Gastroesophageal sphincter (tissue), 4 donors: ENCODE results near the gene IFNA8. TPM values are rescaled to one million over a fixed set of nuclear protein-coding genes. Genes with fewer than 3 reads are reported as not detected.
A peak's percentile ranks its signal among the peaks of the same experiment; 100 is the strongest.
"Not testable (repeated sequence)": the region's sequence is repeated elsewhere in the genome, so short reads cannot be mapped to it uniquely, and the experiment has no call there.

Source experiments
- ATAC-seq: fragments of 150-250 bp; one replicate; pipeline ENCODE4 v1.9.1; 2016; ENCODE audit warnings: mild to moderate bottlenecking, moderate library complexity
- H3K27ac ChIP-seq, 4 donors: fragments of 200-600 bp; sonication (generic) in 3 of 4; 1 replicate in 3 of 4; 2 replicates in 1 of 4; pipeline ENCODE4 v1.5.1; 2016 to 2019
- H3K27me3 ChIP-seq: fragments of 200-600 bp; sonication (generic); one replicate; pipeline ENCODE4 v1.5.1; 2019
- H3K36me3 ChIP-seq, 2 donors: fragments of 200-600 bp; sonication (generic); one replicate each; pipeline ENCODE4 v1.5.1; 2019; ENCODE audit warnings: control low read depth in 1 of 2
- H3K4me1 ChIP-seq, 3 donors: fragments of 200-600 bp; sonication (generic); 1 replicate in 2 of 3; 2 replicates in 1 of 3; pipeline ENCODE4 v1.5.1; 2016 to 2019; ENCODE audit warnings: control low read depth in 2 of 3
- H3K4me3 ChIP-seq, 2 donors: fragments of 200-600 bp; sonication (generic); one replicate each; pipeline ENCODE4 v1.5.1; 2019; ENCODE audit warnings: mild to moderate bottlenecking in 1 of 2, moderate library complexity in 1 of 2
- H3K9me3 ChIP-seq, 3 donors: fragments of 200-600 bp; sonication (generic); one replicate each; pipeline ENCODE4 v1.5.1; 2017 to 2019; ENCODE audit warnings: control low read depth in 2 of 3
- EP300 ChIP-seq: sonication (generic); formaldehyde crosslinking; IDR thresholded peaks from one replicate; pipeline ENCODE4 v1.6.1; 2017; ENCODE audit warnings: antibody characterized with exemption, mild to moderate bottlenecking
- POLR2A ChIP-seq, 2 donors: fragments of 450-650 bp; IDR thresholded peaks; one replicate each; pipeline ENCODE4 v1.6.1; 2017; ENCODE audit warnings: antibody characterized with exemption in 2 of 2, mild to moderate bottlenecking in 2 of 2, moderate library complexity in 1 of 2
- POLR2AphosphoS5 ChIP-seq: sonication (generic); formaldehyde crosslinking; IDR thresholded peaks from one replicate; pipeline ENCODE4 v1.6.1; 2017; ENCODE audit warnings: antibody characterized with exemption
- WGBS, 2 donors: methylation state at CpG; one replicate each; pipeline ENCODE4 v1.1.5; 2018; ENCODE audit warnings: low coverage in 1 of 2; 5-methylcytosine and 5-hydroxymethylcytosine counted together
- total RNA-seq, 4 donors: library from RNA; depleted of rRNA; stranded (reverse); fragments of >200 nt; gene quantifications; one replicate each; pipeline ENCODE4 v1.1.0, GENCODE V29; 2016
- TF ChIP-seq, protein P1 (sequence below), 4 experiments: fragments of 200-600 bp in 2 of 4; fragments of 450-650 bp in 2 of 4; sonication (generic) in 1 of 4; IDR thresholded peaks; one replicate each; pipeline ENCODE4 v1.5.1; 2017 to 2019; ENCODE audit warnings: antibody characterized with exemption in 4 of 4, mild to moderate bottlenecking in 2 of 4, moderate library complexity in 2 of 4

Gene IFNA8
- total RNA-seq, 4 donors from 2014 or later, result not detected

DNA sequence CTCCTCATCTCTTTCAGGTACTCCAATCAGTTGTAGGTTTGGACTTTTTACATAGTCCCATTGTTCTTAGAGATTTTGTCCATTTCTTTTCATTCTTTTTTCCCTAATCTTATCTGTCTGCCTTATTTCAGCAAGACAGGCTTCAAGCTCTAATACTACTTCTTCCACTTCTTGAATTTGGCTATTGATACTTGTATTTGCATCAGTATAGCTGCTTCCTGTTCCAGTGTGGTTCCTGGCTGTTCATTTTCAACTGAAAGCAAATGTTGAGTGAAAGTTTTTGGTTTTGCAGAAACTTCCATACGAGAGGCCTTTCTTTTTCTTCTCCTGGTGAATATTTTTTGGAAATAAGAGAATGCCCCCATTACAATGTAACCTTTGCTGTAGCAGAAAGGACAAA is 19.3 kb downstream of the IFNA8 start:
- ATAC-seq, result no peak
- 38% methylated on average over 1 of the region's 1 CpG; no CpG with 5 or more reads in 1 of the 2 donors for WGBS, 2 donors
- TF ChIP-seq, protein P1, sequence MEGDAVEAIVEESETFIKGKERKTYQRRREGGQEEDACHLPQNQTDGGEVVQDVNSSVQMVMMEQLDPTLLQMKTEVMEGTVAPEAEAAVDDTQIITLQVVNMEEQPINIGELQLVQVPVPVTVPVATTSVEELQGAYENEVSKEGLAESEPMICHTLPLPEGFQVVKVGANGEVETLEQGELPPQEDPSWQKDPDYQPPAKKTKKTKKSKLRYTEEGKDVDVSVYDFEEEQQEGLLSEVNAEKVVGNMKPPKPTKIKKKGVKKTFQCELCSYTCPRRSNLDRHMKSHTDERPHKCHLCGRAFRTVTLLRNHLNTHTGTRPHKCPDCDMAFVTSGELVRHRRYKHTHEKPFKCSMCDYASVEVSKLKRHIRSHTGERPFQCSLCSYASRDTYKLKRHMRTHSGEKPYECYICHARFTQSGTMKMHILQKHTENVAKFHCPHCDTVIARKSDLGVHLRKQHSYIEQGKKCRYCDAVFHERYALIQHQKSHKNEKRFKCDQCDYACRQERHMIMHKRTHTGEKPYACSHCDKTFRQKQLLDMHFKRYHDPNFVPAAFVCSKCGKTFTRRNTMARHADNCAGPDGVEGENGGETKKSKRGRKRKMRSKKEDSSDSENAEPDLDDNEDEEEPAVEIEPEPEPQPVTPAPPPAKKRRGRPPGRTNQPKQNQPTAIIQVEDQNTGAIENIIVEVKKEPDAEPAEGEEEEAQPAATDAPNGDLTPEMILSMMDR (IDR thresholded peaks at IDR 0.05), result no peak
- TF ChIP-seq POLR2AphosphoS5, result no peak
- TF ChIP-seq POLR2A (IDR thresholded peaks at IDR 0.05), result no peak
- TF ChIP-seq EP300, result no peak
- H3K4me1 ChIP-seq, result no peaks in the 10 kb centered on the region
- no peak overlapping the region for H3K27ac ChIP-seq
- no peaks in the 10 kb centered on the region for H3K9me3 ChIP-seq
- H3K4me3 ChIP-seq, result no peak overlapping the region
- H3K36me3 ChIP-seq, result no peaks in the 10 kb centered on the region
- peaks cover 8% of the 10 kb centered on the region for H3K27me3 ChIP-seq

DNA sequence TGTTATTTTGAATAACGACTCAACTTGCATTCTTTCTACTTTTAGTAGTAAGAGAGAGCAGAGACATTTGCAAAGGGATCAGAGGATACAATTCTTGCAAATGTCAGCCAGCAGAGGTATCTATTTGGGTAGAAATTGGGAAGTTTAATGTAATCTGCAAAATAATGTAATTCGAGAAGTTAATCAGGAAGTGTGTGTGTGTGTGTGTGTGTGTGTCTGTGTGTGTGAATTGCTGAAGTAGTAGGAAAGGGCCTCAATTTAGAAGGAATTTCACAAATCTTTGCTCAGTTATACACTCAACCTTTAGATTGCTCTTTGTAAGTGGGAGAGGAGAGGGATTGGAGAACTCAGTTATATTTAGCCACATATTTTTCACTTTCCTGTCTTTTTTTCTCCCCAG is 20.3 kb downstream of the IFNA8 start:
- 51 to 71% methylated on average over 2 of the region's 2 CpGs for WGBS, 2 donors
- H3K9me3 ChIP-seq, result no peaks in the 10 kb centered on the region
- no peak overlapping the region for H3K4me3 ChIP-seq
- no peaks in the 10 kb centered on the region for H3K36me3 ChIP-seq
- TF ChIP-seq POLR2A (IDR thresholded peaks at IDR 0.05), result no peak
- no peak for TF ChIP-seq POLR2AphosphoS5
- no peak for TF ChIP-seq EP300
- TF ChIP-seq, protein P1 (IDR thresholded peaks at IDR 0.05), result no peak
- no peak for ATAC-seq
- peaks cover 8% of the 10 kb centered on the region for H3K27me3 ChIP-seq
- H3K27ac ChIP-seq, result no peak overlapping the region
- H3K4me1 ChIP-seq, result no peaks in the 10 kb centered on the region

DNA sequence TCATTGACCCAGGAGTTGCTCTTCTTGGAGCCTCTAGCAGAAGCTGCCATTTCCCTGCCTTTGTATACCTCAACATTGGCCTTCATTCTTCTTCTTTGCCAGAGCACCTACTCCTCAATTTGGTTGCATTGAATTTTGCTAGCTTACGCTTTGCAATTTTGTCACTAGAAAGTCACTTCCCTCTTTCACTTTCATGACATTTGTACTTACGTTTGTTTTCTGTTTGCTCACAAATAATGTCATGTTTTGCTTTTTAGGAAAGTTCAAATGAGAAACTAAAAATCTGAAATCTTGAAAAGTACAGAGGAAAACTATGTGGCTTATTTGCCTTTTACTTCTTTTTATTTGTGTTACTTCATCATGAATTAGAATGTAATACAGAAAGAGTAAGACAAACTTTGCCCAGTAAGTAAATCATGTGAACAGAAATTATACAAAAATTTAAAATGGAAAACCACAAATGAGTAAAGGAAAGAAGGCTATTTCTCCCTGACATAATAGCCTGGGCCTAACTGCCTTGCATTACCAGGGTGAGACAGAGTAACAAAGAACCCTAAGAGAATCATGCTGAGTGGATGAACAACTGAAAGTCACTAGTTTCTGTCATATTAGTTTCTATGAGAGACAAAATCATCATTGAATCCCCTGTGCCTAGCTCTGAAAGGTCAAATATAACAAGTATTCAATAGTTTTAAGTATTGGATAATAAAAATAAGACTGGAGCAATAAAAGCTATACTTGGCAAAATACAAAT is 23.9 kb downstream of the IFNA8 start:
- 54 to 85% methylated on average over 2 of the region's 2 CpGs for WGBS, 2 donors
- no peak overlapping the region for H3K27ac ChIP-seq
- TF ChIP-seq, protein P1 (IDR thresholded peaks at IDR 0.05), result no peak
- no peak for TF ChIP-seq POLR2AphosphoS5
- no peak for TF ChIP-seq EP300
- no peak for TF ChIP-seq POLR2A (IDR thresholded peaks at IDR 0.05)
- ATAC-seq, result no peak
- H3K27me3 ChIP-seq, result peaks cover 8% of the 10 kb centered on the region
- H3K36me3 ChIP-seq, result no peaks in the 10 kb centered on the region
- H3K4me3 ChIP-seq, result no peak overlapping the region
- no peaks in the 10 kb centered on the region for H3K9me3 ChIP-seq
- H3K4me1 ChIP-seq, result no peaks in the 10 kb centered on the region

DNA sequence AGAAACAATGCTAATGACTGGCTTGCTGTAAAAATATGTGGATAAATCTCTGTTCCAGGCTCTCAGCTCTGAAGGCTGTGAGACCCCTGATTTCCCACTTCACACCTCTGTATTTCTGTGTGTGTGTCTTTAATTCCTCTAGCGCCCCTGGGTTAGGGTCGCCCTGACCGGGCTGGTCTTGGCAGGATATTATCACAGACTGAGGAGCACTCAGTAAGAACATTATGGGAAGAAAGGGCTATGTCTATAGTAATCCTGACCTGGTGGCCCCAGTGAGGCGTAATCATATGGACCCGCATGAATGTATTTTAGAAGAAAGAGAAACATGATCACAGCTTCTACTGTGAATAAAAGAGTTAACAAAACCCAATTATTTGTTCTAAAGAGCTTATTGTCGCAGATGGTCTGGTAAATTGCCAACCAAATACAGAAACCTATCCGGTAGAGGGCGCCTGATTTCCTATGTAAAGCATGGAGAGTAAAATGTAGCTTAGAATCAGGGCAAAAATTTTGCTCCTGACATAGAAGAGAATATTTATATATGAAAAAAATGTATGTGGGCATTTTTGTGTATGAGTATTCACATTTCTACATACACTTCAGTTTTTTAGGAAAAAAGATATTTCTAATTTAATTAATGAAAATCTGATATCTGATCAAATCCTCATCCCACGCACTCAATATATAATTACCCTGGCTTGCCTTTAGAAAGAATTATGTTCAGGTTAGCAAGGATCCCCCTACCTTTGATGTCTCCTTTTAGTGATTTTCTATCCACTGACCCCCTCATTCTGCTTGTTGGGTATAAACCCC is 25.5 kb downstream of the IFNA8 start:
- no peaks in the 10 kb centered on the region for H3K9me3 ChIP-seq
- H3K27me3 ChIP-seq, result peaks cover 8% of the 10 kb centered on the region
- H3K4me1 ChIP-seq, result no peaks in the 10 kb centered on the region
- no peak for TF ChIP-seq POLR2AphosphoS5
- TF ChIP-seq, protein P1 (IDR thresholded peaks at IDR 0.05), result peak in 2 of 4 experiments; percentile 31 to 39
- no peak for ATAC-seq
- 27 to 47% methylated on average over 4 to 7 of the region's 9 CpGs for WGBS, 2 donors
- H3K4me3 ChIP-seq, result no peak overlapping the region
- no peaks in the 10 kb centered on the region for H3K36me3 ChIP-seq
- no peak overlapping the region for H3K27ac ChIP-seq

DNA sequence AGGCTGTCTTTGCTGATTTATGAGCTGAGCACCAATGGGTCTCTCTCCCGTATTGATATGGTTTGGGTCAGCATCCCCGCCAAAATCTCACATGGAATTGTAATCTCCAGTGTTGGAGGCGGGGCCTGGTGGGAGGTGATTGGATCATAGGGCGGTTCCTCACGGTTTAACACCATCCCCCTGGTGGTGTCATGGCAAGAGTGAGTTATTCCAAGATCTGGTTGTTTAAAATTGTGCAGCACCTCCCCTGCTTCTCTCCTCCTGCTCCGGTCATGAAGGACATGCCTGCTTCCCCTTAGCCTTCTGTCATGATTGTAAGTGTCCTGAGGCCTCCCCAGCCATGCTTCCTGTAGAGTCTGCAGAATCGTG is 26.1 kb downstream of the IFNA8 start:
- not testable (repeated sequence) for H3K27me3 ChIP-seq, H3K9me3 ChIP-seq, ATAC-seq, H3K4me3 ChIP-seq, H3K36me3 ChIP-seq, H3K27ac ChIP-seq, H3K4me1 ChIP-seq
- 87 to 90% methylated on average over 2 to 5 of the region's 7 CpGs for WGBS, 2 donors
